Stomach (tissue), 4 donors: ENCODE measurements around the gene TCFL5.

ENCODE experiments used
- CTCF ChIP-seq, 7 experiments: fragments of 450-650 bp in 4 of 7; fragments of 200-600 bp in 3 of 7; sonication (generic) in 3 of 7; IDR thresholded peaks; one replicate each; pipeline ENCODE4 v1.5.1; 2016 to 2019; ENCODE audit warnings: antibody characterized with exemption in 7 of 7, control low read depth in 2 of 7, mild to moderate bottlenecking in 1 of 7
- EP300 ChIP-seq: sonication (generic); formaldehyde crosslinking; IDR thresholded peaks from one replicate; pipeline ENCODE4 v1.6.1; 2017; ENCODE audit warnings: antibody characterized with exemption
- POLR2A ChIP-seq, 4 donors: fragments of 450-650 bp; IDR thresholded peaks; one replicate each; pipeline ENCODE4 v1.6.1; 2016; ENCODE audit warnings: antibody characterized with exemption in 4 of 4, control low read depth in 2 of 4, mild to moderate bottlenecking in 1 of 4, moderate library complexity in 1 of 4
- POLR2AphosphoS5 ChIP-seq, 3 donors: sonication (generic); formaldehyde crosslinking; IDR thresholded peaks; one replicate each; pipeline ENCODE4 v1.6.1; 2016; ENCODE audit warnings: antibody characterized with exemption in 3 of 3

- TF ChIP-seq POLR2AphosphoS5 (IDR thresholded peaks at IDR 0.05) (no peak), POLR2A (IDR thresholded peaks at IDR 0.05) (no peak), CTCF (IDR thresholded peaks at IDR 0.05) (no peak), EP300 (no peak)
These were observed 50.3 kb downstream of the TCFL5 start for GRCh38 chr20:62811320-62811719.
